Neural progenitor cell (in vitro differentiated cells): ENCODE measurements around the gene ZBTB20. TPM values are rescaled to one million over a fixed set of nuclear protein-coding genes. Genes with fewer than 3 reads are reported as not detected.

ENCODE experiments used
- DNase-seq: peaks from one replicate; pipeline ENCODE4 v3.0.0-alpha.2; 2016; ENCODE audit warnings: low spot score
- H2AFZ ChIP-seq: fragments of 200-600 bp; sonication (generic); replicated peaks from 2 replicates; pipeline ENCODE4 v1.6.1; 2016; ENCODE audit warnings: antibody characterized with exemption
- H3F3A ChIP-seq: fragments of 200-600 bp; sonication (generic); 2 replicates; pipeline ENCODE4 v1.6.1; 2016; ENCODE audit warnings: antibody characterized with exemption, low read depth
- H3K27ac ChIP-seq: fragments of 200-600 bp; sonication (generic); 2 replicates; pipeline ENCODE4 v1.5.1; 2016; ENCODE audit warnings: mild to moderate bottlenecking
- H3K27me3 ChIP-seq: fragments of 200-600 bp; sonication (generic); 2 replicates; pipeline ENCODE4 v1.6.1; 2016; ENCODE audit warnings: mild to moderate bottlenecking, moderate library complexity
- H3K36me3 ChIP-seq: fragments of 200-600 bp; sonication (generic); 2 replicates; pipeline ENCODE4 v1.5.1; 2016
- H3K4me1 ChIP-seq: fragments of 200-600 bp; sonication (generic); 2 replicates; pipeline ENCODE4 v1.6.1; 2016; ENCODE audit warnings: mixed run types
- H3K4me2 ChIP-seq: fragments of 200-600 bp; sonication (generic); 2 replicates; pipeline ENCODE4 v1.6.1; 2016
- H3K4me3 ChIP-seq: fragments of 200-600 bp; sonication (generic); 2 replicates; pipeline ENCODE4 v1.5.1; 2016
- H3K79me2 ChIP-seq: fragments of 200-600 bp; sonication (generic); 2 replicates; pipeline ENCODE4 v1.6.1; 2016; ENCODE audit warnings: low read depth
- H3K9ac ChIP-seq: fragments of 200-600 bp; sonication (generic); 2 replicates; pipeline ENCODE4 v1.6.1; 2016
- H3K9me3 ChIP-seq: fragments of 200-600 bp; sonication (generic); 2 replicates; pipeline ENCODE4 v1.5.1; 2016; ENCODE audit warnings: low read depth
- H4K20me1 ChIP-seq: fragments of 200-600 bp; sonication (generic); 2 replicates; pipeline ENCODE4 v1.6.1; 2016; ENCODE audit warnings: low read depth
- H3K27ac Mint-ChIP-seq: 3 replicates; pipeline ENCODE4 v1.8.0; 2021; ENCODE audit warnings: mixed read lengths
- H3K27me3 Mint-ChIP-seq: 2 replicates; pipeline ENCODE4 v1.8.0; 2022; ENCODE audit warnings: low read depth, mild to moderate bottlenecking, inconsistent platforms, moderate library complexity, mixed read lengths; ENCODE audit not compliant: insufficient read depth
- H3K36me3 Mint-ChIP-seq: 3 replicates; pipeline ENCODE4 v1.8.0; 2021; ENCODE audit warnings: mixed read lengths
- H3K4me1 Mint-ChIP-seq: 3 replicates; pipeline ENCODE4 v1.8.0; 2021; ENCODE audit warnings: mixed read lengths
- H3K4me3 Mint-ChIP-seq: 3 replicates; pipeline ENCODE4 v1.8.0; 2021; ENCODE audit warnings: mild to moderate bottlenecking, moderate library complexity, mixed read lengths
- H3K9me3 Mint-ChIP-seq: 3 replicates; pipeline ENCODE4 v1.8.0; 2020; ENCODE audit warnings: mixed read lengths
- CTCF ChIP-seq: fragments of 200-600 bp; sonication (generic); IDR thresholded peaks from 2 replicates; pipeline ENCODE4 v1.5.1; 2017; ENCODE audit warnings: antibody characterized with exemption, mild to moderate bottlenecking
- EZH2 ChIP-seq: fragments of 200-600 bp; sonication (generic); IDR thresholded peaks from 2 replicates; pipeline ENCODE4 v1.6.1; 2017; ENCODE audit warnings: antibody characterized with exemption, mild to moderate bottlenecking, moderate library complexity
- EZH2phosphoT487 ChIP-seq: fragments of 200-600 bp; sonication (generic); IDR thresholded peaks from 2 replicates; pipeline ENCODE4 v1.6.1; 2017; ENCODE audit warnings: antibody characterized with exemption
- total RNA-seq: library from RNA; depleted of rRNA; stranded (reverse); fragments of >200 nt; gene quantifications from 2 replicates; pipeline ENCODE4 v1.2.3, GENCODE V29; 2015; ENCODE audit warnings: low replicate concordance

Gene ZBTB20
- total RNA-seq, 1 donor from 2014 or later, result 1.9 TPM

DNA sequence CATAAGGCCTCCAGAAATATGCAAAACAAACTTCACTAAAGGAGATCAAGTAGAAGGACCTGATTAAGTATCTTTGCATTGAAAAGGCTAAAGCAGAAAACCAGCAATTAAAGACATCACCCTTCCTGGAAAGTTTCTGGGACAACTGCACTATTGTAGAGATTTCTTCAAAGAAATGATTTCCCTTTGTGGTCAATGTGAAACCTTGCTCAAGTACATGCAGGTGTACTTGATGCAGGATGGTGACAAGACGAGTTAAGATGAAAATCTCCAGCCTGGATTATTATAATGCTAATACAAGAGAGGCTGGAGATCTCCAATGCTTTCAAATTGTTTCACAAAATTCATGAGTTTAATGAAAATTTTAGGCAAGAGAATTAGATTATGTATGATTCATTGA, 644.9 kb downstream of the ZBTB20 start:
- H3K4me1 Mint-ChIP-seq, result peaks cover 23% of the 10 kb centered on the region
- peaks cover 9% of the 10 kb centered on the region for H3K4me1 ChIP-seq
- H3K9me3 Mint-ChIP-seq, result no peaks in the 10 kb centered on the region
- H3F3A ChIP-seq, result no peaks in the 10 kb centered on the region
- no peak overlapping the region for H3K9ac ChIP-seq
- H3K4me3 ChIP-seq, result no peak overlapping the region
- no peaks in the 10 kb centered on the region for H3K79me2 ChIP-seq
- H2AFZ ChIP-seq, result no peak overlapping the region
- no peaks in the 10 kb centered on the region for H3K27me3 ChIP-seq
- H3K27ac Mint-ChIP-seq, result no peak overlapping the region
- H3K4me2 ChIP-seq, result no peak overlapping the region
- no peaks in the 10 kb centered on the region for H3K36me3 Mint-ChIP-seq
- no peaks in the 10 kb centered on the region for H3K9me3 ChIP-seq
- no peak for TF ChIP-seq EZH2phosphoT487
- TF ChIP-seq EZH2, result no peak
- TF ChIP-seq CTCF, result no peak
- no peak overlapping the region for H3K4me3 Mint-ChIP-seq
- peaks cover 2% of the 10 kb centered on the region for H3K27me3 Mint-ChIP-seq
- no peak overlapping the region for H3K27ac ChIP-seq
- H4K20me1 ChIP-seq, result no peaks in the 10 kb centered on the region
- DNase-seq, result no peak
- no peaks in the 10 kb centered on the region for H3K36me3 ChIP-seq

DNA sequence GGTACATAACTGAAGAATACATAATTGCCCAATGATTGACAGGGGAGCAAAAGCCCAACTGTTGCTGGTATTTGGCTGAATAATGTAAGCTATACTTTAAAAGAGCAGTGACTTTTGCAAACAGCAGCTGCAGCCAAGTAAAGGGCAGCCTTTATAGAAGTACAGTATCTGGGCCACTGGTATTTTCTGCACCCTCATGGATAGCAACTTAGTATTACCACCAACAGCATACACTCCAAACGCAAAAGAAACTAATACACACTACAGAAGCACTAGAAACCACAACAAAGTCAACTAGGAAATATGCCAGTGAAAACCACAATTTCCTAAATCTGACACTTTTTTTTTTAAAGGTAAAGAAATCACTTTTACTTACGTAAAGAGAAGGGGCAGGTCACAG, 647.1 kb downstream of the ZBTB20 start:
- Mint-ChIP-seq H3K4me3 (no peak overlapping the region), H3K27me3 (peaks cover 2% of the 10 kb centered on the region), H3K4me1 (peaks cover 31% of the 10 kb centered on the region), H3K36me3 (no peaks in the 10 kb centered on the region), H3K27ac (no peak overlapping the region), H3K9me3 (no peaks in the 10 kb centered on the region)
- Histone ChIP-seq H3K27me3 (no peaks in the 10 kb centered on the region), H3K4me2 (no peak overlapping the region), H3K27ac (no peak overlapping the region), H3K9me3 (no peaks in the 10 kb centered on the region), H2AFZ (no peak overlapping the region), H3K9ac (no peak overlapping the region), H4K20me1 (no peaks in the 10 kb centered on the region), H3K4me3 (no peak overlapping the region), H3K79me2 (no peaks in the 10 kb centered on the region), H3F3A (no peaks in the 10 kb centered on the region), H3K36me3 (no peaks in the 10 kb centered on the region), H3K4me1 (peaks cover 9% of the 10 kb centered on the region)
- DNase-seq, result no peak
- TF ChIP-seq EZH2, result no peak
- TF ChIP-seq CTCF, result no peak
- TF ChIP-seq EZH2phosphoT487, result no peak

DNA sequence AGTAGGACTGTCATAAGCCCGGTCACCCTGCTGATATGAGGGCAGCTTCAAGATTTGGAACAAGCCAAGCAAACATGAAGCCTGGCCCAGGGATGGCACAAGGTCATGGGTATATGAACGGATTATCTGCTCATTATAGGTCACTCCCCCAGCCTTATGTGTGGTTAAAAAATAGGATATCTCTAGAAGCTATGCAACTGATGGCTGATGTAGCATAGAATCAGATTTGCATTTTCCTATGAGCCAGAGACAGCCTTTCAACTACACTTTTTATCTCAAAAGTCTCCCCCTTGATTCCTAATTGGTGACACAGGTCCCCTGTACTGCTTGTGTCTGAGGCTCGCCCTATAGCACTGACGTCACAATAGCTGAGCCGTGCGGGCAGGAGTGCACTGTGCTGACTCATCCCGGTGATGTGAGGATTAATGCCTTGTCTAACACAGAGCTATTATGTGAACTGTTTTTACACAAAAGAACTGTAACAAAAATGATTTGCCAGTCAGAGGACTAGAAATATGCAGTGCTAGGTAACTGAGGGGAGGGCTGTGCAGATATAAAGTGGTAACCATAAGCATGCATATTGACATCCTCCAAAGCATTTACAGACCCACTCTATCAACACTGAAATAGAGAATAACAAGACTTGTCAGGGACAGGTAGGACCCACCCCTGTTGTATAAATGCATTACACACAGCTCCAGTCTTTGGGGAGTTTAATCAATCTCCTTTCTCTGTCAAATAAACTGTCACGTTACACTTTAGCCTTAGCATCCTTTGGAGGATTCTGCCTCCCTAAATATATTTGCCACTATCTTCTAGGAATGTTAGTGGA, 648.3 kb downstream of the ZBTB20 start:
- no peaks in the 10 kb centered on the region for H3K36me3 Mint-ChIP-seq
- no peak overlapping the region for H3K4me3 Mint-ChIP-seq
- no peaks in the 10 kb centered on the region for H3K9me3 Mint-ChIP-seq
- H3K27me3 Mint-ChIP-seq, result peaks cover 2% of the 10 kb centered on the region
- Histone ChIP-seq H3K9me3 (no peaks in the 10 kb centered on the region), H3K27ac (no peak overlapping the region), H3K36me3 (no peaks in the 10 kb centered on the region), H3K4me1 (peaks cover 9% of the 10 kb centered on the region), H3K9ac (no peak overlapping the region), H3K4me3 (no peak overlapping the region), H3K4me2 (no peak overlapping the region), H4K20me1 (no peaks in the 10 kb centered on the region), H3F3A (no peaks in the 10 kb centered on the region), H3K79me2 (no peaks in the 10 kb centered on the region), H3K27me3 (no peaks in the 10 kb centered on the region), H2AFZ (no peak overlapping the region)
- TF ChIP-seq CTCF, result no peak
- no peak for TF ChIP-seq EZH2
- TF ChIP-seq EZH2phosphoT487, result no peak
- peak; percentile 36 for DNase-seq
- peak overlapping the region; percentile 32 for H3K27ac Mint-ChIP-seq
- H3K4me1 Mint-ChIP-seq, result peaks cover 31% of the 10 kb centered on the region
